Fibroblast of lung (primary cell): ENCODE results near the gene GIMD1. TPM values are rescaled to one million over a fixed set of nuclear protein-coding genes. Genes with fewer than 3 reads are reported as not detected.
"Not testable (repeated sequence)": the region's sequence is repeated elsewhere in the genome, so short reads cannot be mapped to it uniquely, and the experiment has no call there.

Experiments used
- DNase-seq, 2 donors: peaks; one replicate each; pipeline versions ENCODE4 v3.0.0 to v3.0.0-alpha.2; 2010; ENCODE audit warnings: low read depth in 2 of 2
- H2AFZ ChIP-seq: 2 replicates; pipeline ENCODE4 v1.5.1; 2012; ENCODE audit warnings: low read length, control low read depth, inconsistent platforms
- H3K27ac ChIP-seq: 2 replicates; pipeline ENCODE4 v1.5.1; 2011; ENCODE audit warnings: low read length, control low read depth; ENCODE audit not compliant: insufficient read depth
- H3K27me3 ChIP-seq: 2 replicates; pipeline ENCODE4 v1.5.1; 2011; ENCODE audit warnings: mild to moderate bottlenecking, low read length; ENCODE audit not compliant: control insufficient read depth, insufficient read depth
- H3K36me3 ChIP-seq: 2 replicates; pipeline ENCODE4 v1.5.1; 2011; ENCODE audit warnings: low read length; ENCODE audit not compliant: control insufficient read depth, insufficient read depth
- H3K4me1 ChIP-seq: 2 replicates; pipeline ENCODE4 v1.5.1; 2011; ENCODE audit warnings: low read length; ENCODE audit not compliant: control insufficient read depth, insufficient read depth; ENCODE audit errors: extremely low read depth
- H3K4me2 ChIP-seq: 2 replicates; pipeline ENCODE4 v1.5.1; 2011; ENCODE audit warnings: low read length, control low read depth; ENCODE audit not compliant: insufficient read depth; ENCODE audit errors: extremely low read depth
- H3K4me3 ChIP-seq, 4 experiments: fragments of 200-600 bp in 1 of 4; sonication (generic) in 1 of 4; replicated peaks in 1 of 4; 2 replicates each; pipeline ENCODE4 v1.5.1; 2011 to 2016; ENCODE audit warnings: low read length in 4 of 4, low read depth in 3 of 4, mild to moderate bottlenecking in 3 of 4, control low read depth in 2 of 4, inconsistent platforms in 1 of 4, mixed read lengths in 1 of 4; ENCODE audit not compliant: insufficient read depth in 1 of 4; ENCODE audit errors: control extremely low read depth in 1 of 4
- H3K79me2 ChIP-seq: 2 replicates; pipeline ENCODE4 v1.5.1; 2012; ENCODE audit warnings: mild to moderate bottlenecking, low read length, inconsistent platforms; ENCODE audit not compliant: control insufficient read depth, insufficient read depth
- H3K9ac ChIP-seq: 2 replicates; pipeline ENCODE4 v1.5.1; 2011; ENCODE audit warnings: mild to moderate bottlenecking, low read length, control low read depth; ENCODE audit not compliant: insufficient read depth
- H3K9me3 ChIP-seq: 2 replicates; pipeline ENCODE4 v1.5.1; 2012; ENCODE audit warnings: low read depth, low read length; ENCODE audit not compliant: control insufficient read depth, insufficient read depth
- H4K20me1 ChIP-seq: 2 replicates; pipeline ENCODE4 v1.5.1; 2011; ENCODE audit warnings: low read length; ENCODE audit not compliant: control insufficient read depth, insufficient read depth; ENCODE audit errors: extremely low read depth
- EZH2 ChIP-seq: IDR thresholded peaks from 2 replicates; pipeline ENCODE4 v1.5.1; 2012; ENCODE audit warnings: low read length, control low read depth, mild to moderate bottlenecking; ENCODE audit errors: missing control alignments
- polyA plus RNA-seq, 2 donors: library from polyadenylated mRNA; depleted of rRNA in 1 of 2; stranded (reverse) in 1 of 2; unstranded in 1 of 2; fragments of >200 nt; gene quantifications; 2 replicates each; pipeline ENCODE4 v1.2.1, GENCODE V29; 2011 to 2012; ENCODE audit warnings: missing spikeins in 1 of 2
- total RNA-seq: library from RNA; depleted of rRNA; stranded (reverse); fragments of >200 nt; gene quantifications from 2 replicates; pipeline ENCODE4 v1.2.1, GENCODE V29; 2014
- TF ChIP-seq, protein P1 (sequence below), 2 donors: IDR thresholded peaks in 1 of 2; conservative IDR thresholded peaks in 1 of 2; 1 replicate in 1 of 2; 2 replicates in 1 of 2; pipeline ENCODE4 v1.5.1; 2011 to 2012; ENCODE audit warnings: low read length in 2 of 2, control low read depth in 1 of 2, inconsistent platforms in 1 of 2, low read depth in 1 of 2, mild to moderate bottlenecking in 1 of 2

GIMD1 gene
- total and polyA plus RNA-seq, 2 donors (not counting 1 experiment from before 2014, with no cell fraction given) = not detected

DNA sequence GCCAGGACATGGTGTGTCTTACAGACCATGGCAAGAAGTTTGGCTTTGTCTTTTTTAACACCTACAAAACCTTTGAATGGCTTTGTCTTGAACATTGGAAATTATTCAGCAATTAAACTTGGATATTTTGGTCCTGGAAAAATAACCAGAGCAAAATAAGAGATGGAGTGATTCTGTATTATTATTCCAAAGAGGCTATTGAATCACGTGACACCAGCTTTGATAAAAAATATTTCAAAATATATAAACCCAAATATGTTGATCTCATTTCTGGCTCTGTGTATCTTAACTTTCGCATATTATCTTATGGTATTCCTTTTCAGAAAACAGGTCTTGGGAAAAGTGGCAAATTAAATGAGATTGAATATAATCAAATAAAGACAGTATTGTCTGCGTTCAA lies 32.6 kb upstream of the GIMD1 start:
- Histone ChIP-seq H3K79me2 (no peaks in the 10 kb centered on the region), H3K4me2 (no peak overlapping the region), H3K4me3 (no peak overlapping the region), H3K27ac (no peak overlapping the region), H3K27me3 (no peaks in the 10 kb centered on the region), H3K9me3 (no peaks in the 10 kb centered on the region), H3K4me1 (no peaks in the 10 kb centered on the region), H3K36me3 (no peaks in the 10 kb centered on the region), H2AFZ (no peak overlapping the region), H3K9ac (no peak overlapping the region), H4K20me1 (no peaks in the 10 kb centered on the region)
- no peak for DNase-seq
- no peak for TF ChIP-seq EZH2
- TF ChIP-seq, protein P1, sequence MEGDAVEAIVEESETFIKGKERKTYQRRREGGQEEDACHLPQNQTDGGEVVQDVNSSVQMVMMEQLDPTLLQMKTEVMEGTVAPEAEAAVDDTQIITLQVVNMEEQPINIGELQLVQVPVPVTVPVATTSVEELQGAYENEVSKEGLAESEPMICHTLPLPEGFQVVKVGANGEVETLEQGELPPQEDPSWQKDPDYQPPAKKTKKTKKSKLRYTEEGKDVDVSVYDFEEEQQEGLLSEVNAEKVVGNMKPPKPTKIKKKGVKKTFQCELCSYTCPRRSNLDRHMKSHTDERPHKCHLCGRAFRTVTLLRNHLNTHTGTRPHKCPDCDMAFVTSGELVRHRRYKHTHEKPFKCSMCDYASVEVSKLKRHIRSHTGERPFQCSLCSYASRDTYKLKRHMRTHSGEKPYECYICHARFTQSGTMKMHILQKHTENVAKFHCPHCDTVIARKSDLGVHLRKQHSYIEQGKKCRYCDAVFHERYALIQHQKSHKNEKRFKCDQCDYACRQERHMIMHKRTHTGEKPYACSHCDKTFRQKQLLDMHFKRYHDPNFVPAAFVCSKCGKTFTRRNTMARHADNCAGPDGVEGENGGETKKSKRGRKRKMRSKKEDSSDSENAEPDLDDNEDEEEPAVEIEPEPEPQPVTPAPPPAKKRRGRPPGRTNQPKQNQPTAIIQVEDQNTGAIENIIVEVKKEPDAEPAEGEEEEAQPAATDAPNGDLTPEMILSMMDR (conservative IDR thresholded peaks at IDR 0.05 in 1 of 2, IDR thresholded peaks at IDR 0.05 in 1 of 2; ENCODE audit: low read depth in 1 of 2, low read length in 2 of 2) = no peak

DNA sequence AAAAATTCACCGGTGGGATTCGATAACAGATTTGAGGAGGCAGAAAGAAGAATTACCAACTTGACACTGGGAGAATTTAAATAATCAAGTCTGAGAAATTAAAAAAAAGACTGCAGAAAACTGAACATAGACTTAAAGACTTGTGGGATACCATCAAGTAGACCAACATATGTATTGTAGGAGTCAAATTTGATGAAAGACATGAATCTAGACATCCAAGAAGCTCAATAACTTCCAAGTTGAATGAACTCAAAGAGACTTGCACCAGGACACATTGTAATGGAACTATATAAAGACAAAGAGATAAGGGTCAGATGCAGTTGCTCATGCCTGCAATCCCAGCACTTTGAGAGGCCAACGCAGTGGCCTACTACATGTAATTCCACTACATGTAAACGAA lies 30.3 kb upstream of the GIMD1 start:
- H3K4me2 ChIP-seq, H3K9me3 ChIP-seq, DNase-seq, H4K20me1 ChIP-seq, H3K36me3 ChIP-seq, H3K27me3 ChIP-seq, H3K4me3 ChIP-seq, H2AFZ ChIP-seq, H3K9ac ChIP-seq, H3K4me1 ChIP-seq, H3K27ac ChIP-seq, H3K79me2 ChIP-seq: not testable (repeated sequence)

DNA sequence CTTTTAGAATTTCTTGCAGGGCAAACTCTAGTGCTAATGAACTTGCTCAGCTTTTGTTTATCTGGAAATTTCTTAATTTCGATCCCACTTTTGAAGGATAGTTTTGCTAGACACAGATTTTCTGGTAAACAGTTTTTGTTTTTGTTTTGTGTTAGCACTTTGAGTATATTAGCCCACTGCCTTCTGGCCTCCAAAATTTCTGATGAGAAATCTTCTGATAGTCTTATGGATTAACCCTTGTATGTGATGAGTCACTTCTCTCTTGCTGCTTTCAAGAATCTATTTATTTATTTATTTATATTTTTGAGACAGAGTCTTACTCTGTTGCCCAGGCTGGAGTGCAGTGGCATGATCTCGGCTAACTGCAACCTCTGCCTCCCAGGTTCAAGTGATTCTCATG lies 27.0 kb upstream of the GIMD1 start:
- no peaks in the 10 kb centered on the region for H3K9me3 ChIP-seq
- no peak overlapping the region for H3K4me2 ChIP-seq
- no peak overlapping the region for H3K4me3 ChIP-seq
- H3K27me3 ChIP-seq = no peaks in the 10 kb centered on the region
- no peak for DNase-seq
- TF ChIP-seq EZH2 = no peak
- TF ChIP-seq, protein P1 (conservative IDR thresholded peaks at IDR 0.05 in 1 of 2, IDR thresholded peaks at IDR 0.05 in 1 of 2; ENCODE audit: low read depth in 1 of 2, low read length in 2 of 2) = no peak
- H3K79me2 ChIP-seq = no peaks in the 10 kb centered on the region
- H3K9ac ChIP-seq = no peak overlapping the region
- no peaks in the 10 kb centered on the region for H3K36me3 ChIP-seq
- no peaks in the 10 kb centered on the region for H4K20me1 ChIP-seq
- no peaks in the 10 kb centered on the region for H3K4me1 ChIP-seq
- no peak overlapping the region for H3K27ac ChIP-seq
- no peak overlapping the region for H2AFZ ChIP-seq
